ENCODE results near the gene GPRIN3. TPM values are rescaled to one million over a fixed set of nuclear protein-coding genes. Genes with fewer than 3 reads are reported as not detected.
A peak's percentile ranks its signal among the peaks of the same experiment; 100 is the strongest.

Gene GPRIN3
- total RNA-seq, 1 experiment from 2014 or later = not detected

GRCh38 chr4:89308161-89308500 lies 531 bp upstream of the GPRIN3 start:
- ChIA-PET POLR2A (no interaction called here), CTCF (interaction anchor here (0.7 kb wide), 2 partner anchors 30 to 35 kb away, joined by 3 read pairs; no protein-coding TSS in a partner anchor)
- Mint-ChIP-seq H3K36me3 (ENCODE audit: insufficient read depth, unreplicated experiment) (no peaks in the 10 kb centered on the region), H3K9me3 (ENCODE audit: unreplicated experiment) (no peaks in the 10 kb centered on the region), H3K4me3 (ENCODE audit: unreplicated experiment) (peak overlapping the region; percentile 67), H3K27me3 (ENCODE audit: insufficient read depth, unreplicated experiment) (no peaks in the 10 kb centered on the region), H3K27ac (ENCODE audit: low read depth, unreplicated experiment) (no peak overlapping the region), H3K4me1 (ENCODE audit: insufficient read depth, unreplicated experiment) (peaks cover 8% of the 10 kb centered on the region)
- intact Hi-C loops (cut with micrococcal nuclease) = no loop called here
- no TSS peak for BruUV-seq (replicated peaks)
- no peak for TF ChIP-seq CTCF (IDR thresholded peaks at IDR 0.05; ENCODE audit: unreplicated experiment)
- DNase-seq (ENCODE audit: unreplicated experiment) = no peak

GRCh38 chr4:89307178-89307445 lies 488 bp downstream of the GPRIN3 start:
- H3K27ac Mint-ChIP-seq (ENCODE audit: low read depth, unreplicated experiment) = no peak overlapping the region
- H3K4me3 Mint-ChIP-seq (ENCODE audit: unreplicated experiment) = peak overlapping the region; percentile 67
- ChIA-PET CTCF (no interaction called here), POLR2A (no interaction called here)
- H3K4me1 Mint-ChIP-seq (ENCODE audit: insufficient read depth, unreplicated experiment) = peaks cover 8% of the 10 kb centered on the region
- H3K36me3 Mint-ChIP-seq (ENCODE audit: insufficient read depth, unreplicated experiment) = no peaks in the 10 kb centered on the region
- no peaks in the 10 kb centered on the region for H3K27me3 Mint-ChIP-seq (ENCODE audit: insufficient read depth, unreplicated experiment)
- no peak for TF ChIP-seq CTCF (IDR thresholded peaks at IDR 0.05; ENCODE audit: unreplicated experiment)
- no peaks in the 10 kb centered on the region for H3K9me3 Mint-ChIP-seq (ENCODE audit: unreplicated experiment)
- BruUV-seq (replicated peaks) = no TSS peak
- DNase-seq (ENCODE audit: unreplicated experiment) = no peak
- intact Hi-C loops (cut with micrococcal nuclease) = no loop called here

DNA sequence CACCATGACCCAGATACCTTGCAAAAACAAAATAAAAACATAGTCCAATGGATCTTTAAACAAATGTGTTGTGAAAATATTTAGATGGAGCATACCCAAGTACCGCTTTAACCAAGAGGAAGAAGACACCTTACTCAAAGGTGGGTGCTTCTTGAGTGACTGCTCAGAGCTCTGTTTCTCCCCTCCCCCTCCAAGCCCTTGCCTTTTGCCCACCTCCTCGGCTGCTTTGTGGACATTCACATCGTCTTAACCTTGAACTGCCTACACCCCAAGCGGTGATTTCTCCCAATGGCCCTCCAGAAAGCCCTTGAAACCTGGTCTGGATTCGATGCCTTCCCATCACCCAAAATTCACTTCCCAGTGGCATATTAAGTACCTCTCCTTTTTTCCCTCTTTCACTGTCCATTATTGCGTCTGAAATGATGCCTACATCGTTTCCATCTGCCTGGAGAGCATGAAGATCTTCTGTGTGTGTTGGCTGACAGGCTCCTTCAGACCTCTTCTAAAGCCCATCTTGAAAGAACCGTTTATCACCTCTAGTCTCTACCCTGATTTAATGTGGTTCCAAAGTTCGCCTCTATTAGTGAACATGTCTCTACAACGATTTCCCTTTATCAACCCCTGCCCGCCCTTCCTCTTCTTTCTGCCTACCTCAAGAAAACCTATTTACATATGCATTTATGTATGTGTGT lies 968 bp downstream of the GPRIN3 start:
- intact Hi-C loops (cut with micrococcal nuclease) = no loop called here
- ChIA-PET POLR2A (no interaction called here), CTCF (no interaction called here)
- H3K4me1 Mint-ChIP-seq (ENCODE audit: insufficient read depth, unreplicated experiment) = peaks cover 8% of the 10 kb centered on the region
- no peaks in the 10 kb centered on the region for H3K9me3 Mint-ChIP-seq (ENCODE audit: unreplicated experiment)
- peak overlapping the region; percentile 67 for H3K4me3 Mint-ChIP-seq (ENCODE audit: unreplicated experiment)
- BruUV-seq (replicated peaks) = no TSS peak
- DNase-seq (ENCODE audit: unreplicated experiment) = no peak
- no peaks in the 10 kb centered on the region for H3K36me3 Mint-ChIP-seq (ENCODE audit: insufficient read depth, unreplicated experiment)
- no peaks in the 10 kb centered on the region for H3K27me3 Mint-ChIP-seq (ENCODE audit: insufficient read depth, unreplicated experiment)
- no peak overlapping the region for H3K27ac Mint-ChIP-seq (ENCODE audit: low read depth, unreplicated experiment)
- TF ChIP-seq CTCF (IDR thresholded peaks at IDR 0.05; ENCODE audit: unreplicated experiment) = no peak

DNA sequence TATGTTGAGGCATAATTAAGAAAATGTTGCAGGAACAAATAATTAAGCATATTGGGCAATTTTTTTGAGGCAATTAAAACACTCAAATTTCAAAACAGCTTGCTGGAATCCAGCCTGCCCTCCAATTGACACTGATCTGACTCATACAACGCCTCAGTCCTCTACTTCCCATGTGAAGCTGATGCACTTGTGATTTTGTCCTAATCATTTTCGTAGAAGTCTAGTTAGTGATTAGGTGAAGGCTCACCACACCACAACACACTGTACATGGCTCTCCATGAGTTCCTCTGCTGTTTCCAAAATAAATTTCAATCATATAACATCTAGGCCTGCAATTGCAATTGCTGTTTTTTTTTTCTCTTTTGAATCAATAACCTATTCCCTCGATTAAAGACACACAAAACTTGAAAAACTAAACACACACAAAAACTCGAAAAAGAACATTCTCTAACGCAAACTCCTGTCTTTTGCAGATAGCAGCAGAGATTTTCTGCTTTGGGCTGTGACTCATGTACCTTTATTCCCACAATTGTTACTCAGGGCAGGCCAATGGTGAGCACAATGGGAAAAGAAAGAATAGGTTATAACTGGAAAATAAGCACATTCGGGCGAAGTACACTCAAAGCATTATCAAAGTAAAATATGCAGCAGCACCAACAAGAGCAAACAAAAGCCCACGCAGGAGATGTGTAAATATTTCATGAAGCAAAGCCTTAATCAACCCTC lies 1.7 kb downstream of the GPRIN3 start:
- Mint-ChIP-seq H3K4me3 (ENCODE audit: unreplicated experiment) (no peak overlapping the region), H3K27me3 (ENCODE audit: insufficient read depth, unreplicated experiment) (no peaks in the 10 kb centered on the region), H3K9me3 (ENCODE audit: unreplicated experiment) (no peaks in the 10 kb centered on the region), H3K36me3 (ENCODE audit: insufficient read depth, unreplicated experiment) (no peaks in the 10 kb centered on the region), H3K4me1 (ENCODE audit: insufficient read depth, unreplicated experiment) (peaks cover 8% of the 10 kb centered on the region), H3K27ac (ENCODE audit: low read depth, unreplicated experiment) (no peak overlapping the region)
- no TSS peak for BruUV-seq (replicated peaks)
- CTCF ChIA-PET = no interaction called here
- POLR2A ChIA-PET = no interaction called here
- DNase-seq (ENCODE audit: unreplicated experiment) = peak; percentile 64
- TF ChIP-seq CTCF (IDR thresholded peaks at IDR 0.05; ENCODE audit: unreplicated experiment) = no peak
- intact Hi-C loops (cut with micrococcal nuclease) = no loop called here

Measured in MCF 10A (cell line).